IPS-NIHi7 (cell line): ENCODE results near the gene ARMH1.
A peak's percentile ranks its signal among the peaks of the same experiment; 100 is the strongest.

Experiments
- DNase-seq: peaks from one replicate; pipeline ENCODE4 v3.0.0; 2012; ENCODE audit warnings: mixed read lengths; ENCODE audit errors: extremely low spot score

Gene ARMH1

GRCh38 chr1:44670751-44671640, 3.5 kb upstream of the ARMH1 start:
- no peak for DNase-seq

- DNase-seq = no peak
These were observed 2.1 kb upstream of the ARMH1 start for GRCh38 chr1:44672254-44672955.

DNA sequence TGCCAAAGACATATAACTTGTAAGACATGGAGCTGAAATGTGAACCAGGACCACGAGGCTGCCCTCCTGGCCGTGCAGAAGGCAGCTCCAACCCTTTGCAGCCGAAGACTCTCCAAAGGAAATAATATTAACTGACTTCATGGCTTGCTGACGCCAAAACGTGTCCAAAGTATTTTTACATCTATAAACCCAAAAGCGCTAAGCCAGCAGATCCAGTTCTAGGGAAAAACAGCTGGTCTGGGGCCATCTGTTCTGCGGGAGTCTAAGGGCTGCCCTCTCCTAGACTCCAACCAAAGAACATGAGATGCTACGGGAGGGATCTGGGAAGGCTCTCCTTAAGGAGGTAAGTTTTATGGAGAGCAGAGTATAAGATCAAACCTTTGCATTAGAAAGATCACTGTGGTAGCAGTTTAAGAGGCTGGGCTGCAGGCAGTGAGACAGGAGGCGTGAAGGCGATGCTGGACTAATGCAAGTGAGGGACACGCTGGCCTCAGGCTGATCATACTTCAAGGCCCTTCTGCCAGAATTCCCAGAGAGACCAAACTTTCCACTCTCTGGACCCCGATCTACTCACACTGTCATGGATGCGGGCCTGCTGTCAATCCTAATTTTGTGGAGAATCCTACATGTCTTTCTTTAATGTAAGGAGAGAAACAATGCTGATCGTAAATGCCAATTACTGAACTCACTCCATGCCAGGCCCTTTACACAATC, 1.4 kb upstream of the ARMH1 start:
- no peak for DNase-seq

DNA sequence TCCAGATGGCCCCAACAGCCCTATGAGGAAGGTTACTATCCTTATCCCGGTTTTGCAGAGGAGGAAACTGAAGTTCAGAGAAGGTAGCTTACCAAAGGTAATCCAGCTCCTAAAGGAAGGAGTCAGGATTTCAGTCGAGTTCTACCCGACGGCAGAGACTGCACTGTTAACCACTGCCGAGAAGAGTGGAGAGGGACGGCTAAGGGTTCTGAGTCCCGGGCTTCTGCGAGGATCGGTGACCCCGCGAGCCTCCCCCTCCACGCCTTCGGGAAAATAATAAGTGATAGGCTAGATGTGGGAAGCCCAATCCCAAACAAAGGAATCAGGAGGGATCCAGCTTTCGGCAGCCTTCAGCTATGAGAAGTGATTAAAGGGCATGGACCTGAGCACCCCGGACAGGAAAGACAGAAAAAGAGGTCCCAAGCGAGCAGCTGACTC, 820 bp upstream of the ARMH1 start:
- DNase-seq = no peak

GRCh38 chr1:44675186-44675585, 672 bp downstream of the ARMH1 start:
- no peak for DNase-seq

DNA sequence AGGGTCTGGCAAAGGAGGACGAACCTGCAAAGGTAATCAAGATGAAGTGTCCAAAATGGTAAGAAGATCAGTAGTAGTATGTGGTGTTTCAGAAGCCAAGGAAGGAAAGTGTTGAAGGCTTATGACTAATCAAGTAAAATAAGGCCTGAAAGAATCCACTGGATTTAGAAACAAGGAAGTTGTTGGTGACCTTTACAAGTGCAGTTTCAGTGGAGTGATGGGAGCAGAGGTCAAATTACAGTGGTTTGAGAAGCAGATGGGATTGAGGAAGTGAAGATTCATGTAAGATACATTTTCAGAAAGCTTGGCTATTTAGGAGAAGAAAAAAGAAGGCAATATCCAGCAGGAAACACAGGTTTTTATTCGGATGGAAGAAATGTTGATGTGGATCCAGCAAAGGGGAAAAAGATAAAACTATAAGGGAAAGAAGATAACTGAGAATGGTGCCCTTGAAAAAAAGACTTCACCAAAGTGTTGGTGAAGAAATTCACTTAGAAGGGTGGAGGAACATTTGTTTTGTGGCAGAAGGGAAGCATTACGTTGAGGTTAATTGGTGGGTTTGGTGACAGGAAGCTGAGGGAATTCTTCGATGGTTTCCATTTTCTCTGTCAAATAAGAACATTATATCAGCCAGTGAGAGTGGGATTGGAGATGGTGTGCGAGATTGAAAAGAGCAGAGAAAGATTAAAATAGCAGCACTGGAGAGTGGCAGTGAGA, 2.1 kb downstream of the ARMH1 start:
- DNase-seq = no peak

DNA sequence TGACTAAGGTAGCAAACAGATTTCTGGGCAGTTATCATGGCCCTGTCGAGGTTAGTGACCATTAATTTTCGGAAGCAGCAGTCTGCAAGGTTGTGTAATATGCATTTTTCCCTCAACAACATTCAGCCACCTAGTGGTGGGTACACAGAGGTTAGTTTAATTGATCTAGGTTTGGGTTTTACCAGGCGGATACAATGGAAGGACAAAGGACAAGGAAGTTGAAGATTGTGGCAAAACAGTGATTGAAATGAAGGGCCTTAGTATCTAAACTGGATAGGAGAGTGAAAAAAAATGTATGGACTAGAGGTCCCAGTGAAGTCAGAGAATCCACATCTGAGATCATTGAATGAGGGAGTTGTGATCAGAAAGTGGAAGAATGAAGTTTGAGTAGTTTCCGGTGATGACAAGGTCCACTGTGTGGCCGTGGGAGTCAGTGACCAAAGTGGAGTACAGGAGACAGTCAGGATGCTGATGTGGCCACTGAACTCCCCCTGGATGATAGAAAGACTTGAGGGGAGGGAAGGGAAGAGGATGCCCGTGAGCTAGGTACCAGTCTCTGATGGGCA, 2.8 kb downstream of the ARMH1 start:
- no peak for DNase-seq

GRCh38 chr1:44678120-44678519, 3.6 kb downstream of the ARMH1 start:
- DNase-seq = no peak

DNA sequence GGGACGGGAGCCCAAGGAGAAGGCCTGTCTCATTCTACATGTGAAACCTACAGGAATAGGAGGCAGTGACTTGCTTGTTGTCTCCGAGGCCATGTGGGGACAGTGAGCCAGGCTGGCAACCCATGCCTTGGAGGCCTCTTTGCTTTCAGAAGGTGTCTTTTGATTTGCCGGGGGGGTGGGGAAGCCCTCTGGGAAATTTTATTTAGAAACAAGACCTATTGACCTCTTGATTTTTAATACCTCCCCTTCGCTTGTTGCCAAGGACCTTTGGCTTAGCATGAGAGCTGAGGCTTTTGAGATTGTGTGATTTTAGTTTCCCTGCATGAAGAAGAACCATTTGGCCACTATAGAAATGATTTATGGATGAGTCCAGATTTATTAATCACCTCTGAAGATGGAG, 4.1 kb downstream of the ARMH1 start:
- DNase-seq = no peak

- DNase-seq = no peak
These were observed 5.0 kb downstream of the ARMH1 start for GRCh38 chr1:44679468-44679867.

DNA sequence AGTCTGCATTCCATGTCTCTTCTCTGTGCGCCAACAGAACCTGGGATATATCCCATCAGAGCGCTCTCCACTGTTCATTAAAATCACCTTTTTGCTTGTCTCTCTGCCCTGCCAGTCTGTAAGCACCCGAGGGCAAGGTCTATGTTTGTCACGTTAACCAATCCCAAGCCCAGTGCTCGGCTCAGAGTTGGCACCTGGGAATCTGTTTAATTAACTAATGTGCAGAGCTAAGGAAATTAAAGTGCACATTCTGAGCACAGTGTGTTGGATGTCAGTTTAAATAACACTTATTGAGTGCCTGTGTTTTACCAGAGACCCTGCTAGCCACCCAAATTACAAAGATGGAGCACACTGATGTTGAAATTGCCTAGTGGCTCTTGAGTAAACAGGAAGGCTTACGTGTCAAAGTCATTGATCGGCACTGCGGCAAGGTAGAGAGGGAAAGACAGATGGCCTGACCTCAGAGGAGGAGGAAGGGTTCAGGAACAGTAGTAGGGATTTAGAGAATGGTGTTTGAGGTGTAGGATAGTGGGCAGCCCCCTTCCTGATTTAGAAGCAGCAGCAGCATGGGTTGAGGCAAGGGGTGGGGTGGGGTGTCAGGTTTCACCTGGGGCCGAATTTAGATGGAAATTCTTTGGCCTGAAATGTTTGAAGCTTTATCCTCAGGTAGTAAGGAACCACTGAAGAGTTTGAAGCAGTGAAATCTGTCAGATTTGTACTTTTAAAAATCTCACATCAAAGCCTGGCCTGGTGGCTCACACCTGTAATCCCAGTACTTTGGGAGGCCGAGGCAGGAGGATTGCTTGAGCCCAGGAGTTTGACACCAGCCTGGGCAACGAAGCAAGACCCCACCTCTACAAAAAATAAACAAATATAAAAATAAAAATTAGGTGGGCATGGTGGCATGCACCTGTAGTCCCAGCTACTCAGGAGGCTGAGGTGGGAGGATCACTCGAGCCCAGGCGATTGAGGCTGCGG, 7.7 kb downstream of the ARMH1 start:
- peak; percentile 57 for DNase-seq

DNA sequence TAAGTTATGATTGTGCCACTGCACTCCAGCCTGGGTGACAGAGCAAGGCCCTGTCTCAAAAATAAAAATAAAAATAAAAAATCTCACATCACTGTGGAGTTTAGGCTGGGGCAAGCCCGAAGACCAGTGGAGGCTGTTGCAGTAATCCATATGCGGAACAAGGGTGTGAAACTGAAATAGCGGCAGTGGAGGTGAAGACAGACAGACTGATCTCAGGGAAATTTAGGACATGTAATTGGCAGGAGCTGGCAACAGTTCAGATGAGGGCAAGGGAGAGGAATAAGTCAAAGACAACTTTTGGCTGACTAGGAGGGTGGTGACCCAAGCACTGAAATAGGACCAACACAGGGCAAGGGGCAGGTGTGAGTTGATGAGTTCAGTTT, 8.4 kb downstream of the ARMH1 start:
- DNase-seq = no peak

DNA sequence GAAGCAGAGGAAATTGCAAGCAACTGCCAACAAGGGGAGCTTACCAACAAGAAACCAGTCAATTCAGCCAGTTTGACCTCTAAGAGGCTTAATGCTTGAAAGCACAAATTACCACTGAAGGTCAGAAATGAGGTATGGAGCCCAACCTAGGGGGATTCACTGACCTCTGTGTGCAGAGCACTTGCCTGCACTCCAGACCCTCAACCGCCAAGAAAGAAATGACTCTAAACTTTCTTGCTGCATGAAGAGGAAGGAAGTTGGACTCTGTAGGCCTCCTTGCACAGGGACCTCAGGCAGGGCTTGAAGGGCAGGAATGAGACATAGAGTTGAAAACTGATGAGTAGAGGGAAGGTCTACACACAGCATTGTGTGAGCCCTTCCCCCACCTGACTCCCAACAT, 10.0 kb downstream of the ARMH1 start:
- DNase-seq = no peak

DNA sequence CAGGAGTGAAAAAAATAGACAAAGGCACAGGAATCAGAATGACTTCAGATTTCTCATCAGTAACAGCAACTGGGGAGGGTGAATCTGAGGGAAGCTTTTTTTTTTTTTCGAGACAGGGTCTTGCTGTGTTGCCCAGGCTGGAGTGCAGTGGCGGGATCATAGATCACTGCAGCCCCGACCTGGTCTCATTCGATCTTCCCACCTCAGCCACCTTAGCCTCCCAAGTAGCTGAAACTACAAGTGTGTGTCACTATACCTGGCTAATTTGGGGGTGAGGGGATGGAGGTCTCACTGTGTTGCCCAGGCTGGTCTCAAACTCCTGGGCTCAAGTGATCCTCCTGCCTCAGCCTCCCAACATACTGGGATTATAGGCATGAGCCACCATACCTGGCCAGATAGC, 10.7 kb downstream of the ARMH1 start:
- DNase-seq = no peak

DNA sequence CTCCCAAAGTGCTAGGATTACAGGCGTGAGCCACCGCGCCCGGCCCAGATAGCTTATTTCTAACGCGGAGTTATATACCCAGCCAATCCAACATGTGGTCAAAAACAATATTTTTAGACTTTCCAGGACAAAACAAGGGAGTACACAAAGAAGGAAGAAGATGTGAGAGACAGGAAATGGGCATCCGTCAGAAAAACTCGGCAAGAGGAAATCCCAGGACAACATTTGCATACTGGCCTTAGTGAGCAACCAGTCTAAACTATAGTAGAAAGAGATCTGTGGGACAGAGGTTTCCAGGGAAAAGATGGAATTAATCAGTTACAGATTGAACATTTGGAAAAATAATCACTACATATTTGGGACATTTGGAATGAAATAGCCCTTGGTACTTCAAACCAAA, 11.4 kb downstream of the ARMH1 start:
- DNase-seq = no peak

- DNase-seq = no peak
These were observed 14.4 kb downstream of the ARMH1 start for GRCh38 chr1:44688760-44689446.

DNA sequence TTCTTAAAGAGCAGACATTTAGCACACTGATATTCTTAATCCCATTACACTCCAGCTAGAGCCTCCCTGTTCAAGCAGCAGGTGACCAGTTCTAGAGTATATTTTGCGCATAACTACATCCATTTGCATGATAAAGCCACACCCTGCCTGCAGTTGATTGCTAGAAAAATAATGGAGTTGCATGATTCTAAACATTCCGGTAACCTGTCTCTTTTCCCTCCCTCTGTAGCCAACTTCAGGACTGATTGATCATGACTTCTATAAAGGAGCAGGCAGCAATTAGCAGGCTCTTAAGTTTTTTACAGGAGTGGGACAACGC, 14.9 kb downstream of the ARMH1 start:
- no peak for DNase-seq

DNA sequence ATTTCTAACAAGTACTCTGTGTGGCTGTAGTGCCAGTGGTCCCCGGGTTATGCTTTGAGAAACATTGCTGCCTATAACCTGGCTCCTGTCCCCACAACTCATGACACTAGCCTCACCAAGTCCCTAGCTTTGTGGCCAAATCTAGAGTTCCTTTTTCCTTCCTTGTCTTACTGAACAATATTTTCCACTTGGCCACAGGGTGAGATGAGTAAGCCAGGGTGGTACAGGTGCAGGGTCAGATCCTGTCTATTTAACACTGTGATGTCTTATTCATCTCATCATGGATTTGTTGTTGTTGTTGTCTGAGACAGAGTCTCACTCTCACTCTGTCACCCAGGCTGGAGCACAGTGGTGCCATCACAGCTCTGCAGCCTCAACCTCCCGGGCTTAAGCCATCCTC, 18.6 kb downstream of the ARMH1 start:
- DNase-seq = no peak

DNA sequence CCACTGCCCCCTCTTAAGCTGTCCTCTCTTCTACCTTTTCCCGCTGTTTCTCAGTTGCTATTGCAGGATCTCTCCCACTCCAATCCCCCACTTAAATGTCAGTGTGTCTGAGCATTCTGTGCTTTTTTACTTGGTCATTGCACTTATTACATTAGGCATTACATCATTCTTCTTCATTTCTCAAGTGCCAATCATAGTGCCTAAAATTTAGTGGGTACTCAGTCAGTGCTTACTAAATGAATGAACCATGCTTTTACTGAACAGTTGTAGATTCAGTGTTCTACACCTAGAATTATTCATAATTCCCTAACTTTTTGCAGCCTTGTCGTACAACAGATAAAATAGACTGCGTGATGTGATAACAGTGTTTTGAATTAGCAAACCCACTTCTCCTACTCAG, 19.4 kb downstream of the ARMH1 start:
- DNase-seq = no peak
